K562 (cell line): ENCODE data around the gene MRPS18B. TPM values are rescaled to one million over a fixed set of nuclear protein-coding genes. Genes with fewer than 3 reads are reported as not detected.
A peak's percentile ranks its signal among the peaks of the same experiment; 100 is the strongest.

Experiments
- CBFA2T2 ChIP-seq: fragments of 450-650 bp; conservative IDR thresholded peaks from 2 replicates; pipeline ENCODE4 v1.6.1; 2017; ENCODE audit warnings: mild to moderate bottlenecking
- CC2D1A ChIP-seq: fragments of 450-650 bp; IDR thresholded peaks from 2 replicates; pipeline ENCODE4 v1.6.1; 2017; ENCODE audit warnings: mild to moderate bottlenecking
- CEBPB ChIP-seq: fragments of 450-650 bp; IDR thresholded peaks from 2 replicates; pipeline ENCODE4 v1.6.1; 2016; ENCODE audit warnings: missing genetic modification characterization, missing compliant biosample characterization
- CHCHD3 ChIP-seq: fragments of 250-450 bp; sonication (Bioruptor Pico); IDR thresholded peaks from 2 replicates; pipeline ENCODE4 v2.1.2; 2022; ENCODE audit warnings: mild to moderate bottlenecking
- CHD2 ChIP-seq: IDR thresholded peaks from 2 replicates; pipeline ENCODE4 v1.6.1; 2011; ENCODE audit warnings: low read depth, low read length
- EGR1 ChIP-seq: fragments of 450-650 bp; conservative IDR thresholded peaks from 2 replicates; pipeline ENCODE4 v1.6.1; 2017; ENCODE audit warnings: mild to moderate bottlenecking
- ETV1 ChIP-seq: fragments of 450-650 bp; conservative IDR thresholded peaks from 2 replicates; pipeline ENCODE4 v1.6.1; 2016; ENCODE audit warnings: missing genetic modification characterization, control low read depth, low read depth, missing compliant biosample characterization
- ETV5 ChIP-seq: sonication (generic); formaldehyde crosslinking; IDR thresholded peaks from 2 replicates; pipeline ENCODE4 v1.4.0; 2020; ENCODE audit warnings: low read depth, mild to moderate bottlenecking, missing genetic modification reagents
- IRF2 ChIP-seq: sonication (generic); formaldehyde crosslinking; IDR thresholded peaks from 2 replicates; pipeline ENCODE4 v1.8.1; 2022; ENCODE audit warnings: mild to moderate bottlenecking, missing genetic modification reagents
- MCM7 ChIP-seq, 2 experiments: fragments of 450-650 bp; IDR thresholded peaks; 2 replicates each; pipeline ENCODE4 v1.6.1; 2016 to 2018
- MIER1 ChIP-seq: fragments of 450-650 bp; IDR thresholded peaks from 2 replicates; pipeline ENCODE4 v1.6.1; 2016; ENCODE audit warnings: antibody characterized with exemption, mild to moderate bottlenecking, low read depth
- SMAD2 ChIP-seq: fragments of 150-350 bp; IDR thresholded peaks from 2 replicates; pipeline ENCODE4 v1.6.1; 2014; ENCODE audit warnings: low read depth, mild to moderate bottlenecking, low read length
- SMC3 ChIP-seq: conservative IDR thresholded peaks from 2 replicates; pipeline ENCODE4 v1.6.1; 2011; ENCODE audit warnings: low read depth, low read length, improper control_type of control experiment; ENCODE audit not compliant: insufficient read depth
- SPI1 ChIP-seq: IDR thresholded peaks from 2 replicates; pipeline ENCODE4 v1.6.1; 2011; ENCODE audit warnings: low read depth, low read length, control low read depth, borderline replicate concordance
- SRSF3 ChIP-seq: fragments of 200-400 bp; formaldehyde crosslinking; IDR thresholded peaks from 2 replicates; pipeline ENCODE4 v1.6.1; 2016; ENCODE audit warnings: mild to moderate bottlenecking, low read length, moderate library complexity; ENCODE audit not compliant: insufficient read depth
- ZBED1 ChIP-seq: IDR thresholded peaks from 2 replicates; pipeline ENCODE4 v1.6.1; 2014
- ZKSCAN8 ChIP-seq: fragments of 200-800 bp; sonication (Bioruptor generic); IDR thresholded peaks from 2 replicates; pipeline ENCODE4 v1.6.1; 2016; ENCODE audit warnings: missing genetic modification characterization, missing compliant biosample characterization
- ZNF24 ChIP-seq: fragments of 450-650 bp; IDR thresholded peaks from 2 replicates; pipeline ENCODE4 v1.6.1; 2016
- ZNF507 ChIP-seq: conservative IDR thresholded peaks from 2 replicates; pipeline ENCODE4 v1.6.1; 2017; ENCODE audit warnings: missing genetic modification characterization, missing compliant biosample characterization
- ZNF551 ChIP-seq: fragments of 250-450 bp; sonication (Bioruptor Pico); IDR thresholded peaks from 2 replicates; pipeline ENCODE4 v1.5.0; 2021; ENCODE audit warnings: mild to moderate bottlenecking, moderate library complexity
- ZNF717 ChIP-seq: fragments of 250-450 bp; sonication (Bioruptor Pico); IDR thresholded peaks from 2 replicates; pipeline ENCODE4 v1.5.0; 2021
- polyA plus RNA-seq, 8 experiments: library from polyadenylated mRNA; depleted of rRNA in 4 of 8; stranded (reverse) in 5 of 8; unstranded in 3 of 8; fragments of >200 nt; fragmentation: Nextera tagmentation in 2 of 8; fragmentation: Illumina TruSeq in 1 of 8; extraction: Ambion mirVana in 2 of 8; extraction: Trizol in 1 of 8; gene quantifications; 2 replicates each; pipeline versions ENCODE4 v1.2.1 to v1.2.3, GENCODE V29; 2011 to 2014; ENCODE audit warnings: inconsistent platforms in 1 of 8, missing spikeins in 1 of 8
- total RNA-seq, 7 experiments: library from RNA; depleted of rRNA in 6 of 7; stranded (reverse); fragments of >200 nt in 6 of 7; fragmentation: Illumina TruSeq in 2 of 7; extraction: Trizol in 2 of 7; gene quantifications; 2 replicates each; pipeline versions ENCODE4 v1.2.1 to v1.2.3, GENCODE V29; 2011 to 2021; ENCODE audit warnings: low replicate concordance in 1 of 7
- TF ChIP-seq, protein P1 (sequence below), 2 experiments: fragments of 150-350 bp in 1 of 2; IDR thresholded peaks; 2 replicates each; pipeline ENCODE4 v1.6.1; 2012 to 2016; ENCODE audit warnings: low read depth in 2 of 2, low read length in 2 of 2, mild to moderate bottlenecking in 1 of 2, moderate library complexity in 1 of 2
- TF ChIP-seq, protein P2 (sequence below), 2 experiments: fragments of 450-650 bp; IDR thresholded peaks; 2 replicates each; pipeline ENCODE4 v1.6.1; 2016
- TF ChIP-seq, protein P3 (sequence below): IDR thresholded peaks from 3 replicates; pipeline ENCODE4 v1.6.1; 2011; ENCODE audit warnings: borderline replicate concordance, mild to moderate bottlenecking; ENCODE audit not compliant: insufficient read length, insufficient read depth
- TF ChIP-seq, protein P4 (sequence below): sonication (generic); formaldehyde crosslinking; IDR thresholded peaks from 2 replicates; pipeline ENCODE4 v1.9.0; 2022; ENCODE audit warnings: mild to moderate bottlenecking, missing genetic modification reagents

Gene MRPS18B
- total and polyA plus RNA-seq, 9 of the 15 experiments (the other 6 are each of a cell fraction or from before 2014, with no cell fraction given), result 132 to 383 (median 178) TPM

DNA sequence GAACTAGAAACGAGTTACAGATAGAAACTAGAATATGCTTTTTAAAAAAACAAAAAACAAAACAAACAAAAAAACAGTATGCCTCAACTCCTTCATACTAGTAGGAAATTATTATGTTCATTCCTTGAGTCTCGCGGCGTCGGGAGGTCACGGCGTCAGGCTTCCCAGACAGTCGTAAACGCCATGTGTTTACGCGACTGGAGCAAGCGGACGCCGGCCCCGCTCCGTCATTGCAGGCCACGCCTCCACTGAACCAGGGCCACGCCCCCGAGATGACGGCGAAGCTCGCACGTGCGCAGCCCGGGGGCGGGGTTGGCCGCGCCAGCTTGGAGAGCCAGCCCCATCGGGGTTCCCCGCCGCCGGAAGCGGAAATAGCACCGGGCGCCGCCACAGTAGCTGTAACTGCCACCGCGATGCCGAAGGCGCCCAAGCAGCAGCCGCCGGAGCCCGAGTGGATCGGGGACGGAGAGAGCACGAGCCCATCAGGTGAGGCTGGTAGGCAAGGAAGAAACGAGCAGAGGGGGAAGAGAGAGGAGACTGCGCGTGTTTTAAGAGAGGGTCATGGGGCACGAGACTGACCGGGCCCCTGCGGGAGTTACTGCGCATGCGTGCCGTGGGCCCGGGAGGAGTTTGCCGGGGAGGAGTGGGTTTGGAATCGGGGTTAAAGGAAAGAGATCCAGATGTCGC, 46.4 kb upstream of the MRPS18B start, which contains the start of gene ABCF1 (continued):
- TF ChIP-seq, protein P1, sequence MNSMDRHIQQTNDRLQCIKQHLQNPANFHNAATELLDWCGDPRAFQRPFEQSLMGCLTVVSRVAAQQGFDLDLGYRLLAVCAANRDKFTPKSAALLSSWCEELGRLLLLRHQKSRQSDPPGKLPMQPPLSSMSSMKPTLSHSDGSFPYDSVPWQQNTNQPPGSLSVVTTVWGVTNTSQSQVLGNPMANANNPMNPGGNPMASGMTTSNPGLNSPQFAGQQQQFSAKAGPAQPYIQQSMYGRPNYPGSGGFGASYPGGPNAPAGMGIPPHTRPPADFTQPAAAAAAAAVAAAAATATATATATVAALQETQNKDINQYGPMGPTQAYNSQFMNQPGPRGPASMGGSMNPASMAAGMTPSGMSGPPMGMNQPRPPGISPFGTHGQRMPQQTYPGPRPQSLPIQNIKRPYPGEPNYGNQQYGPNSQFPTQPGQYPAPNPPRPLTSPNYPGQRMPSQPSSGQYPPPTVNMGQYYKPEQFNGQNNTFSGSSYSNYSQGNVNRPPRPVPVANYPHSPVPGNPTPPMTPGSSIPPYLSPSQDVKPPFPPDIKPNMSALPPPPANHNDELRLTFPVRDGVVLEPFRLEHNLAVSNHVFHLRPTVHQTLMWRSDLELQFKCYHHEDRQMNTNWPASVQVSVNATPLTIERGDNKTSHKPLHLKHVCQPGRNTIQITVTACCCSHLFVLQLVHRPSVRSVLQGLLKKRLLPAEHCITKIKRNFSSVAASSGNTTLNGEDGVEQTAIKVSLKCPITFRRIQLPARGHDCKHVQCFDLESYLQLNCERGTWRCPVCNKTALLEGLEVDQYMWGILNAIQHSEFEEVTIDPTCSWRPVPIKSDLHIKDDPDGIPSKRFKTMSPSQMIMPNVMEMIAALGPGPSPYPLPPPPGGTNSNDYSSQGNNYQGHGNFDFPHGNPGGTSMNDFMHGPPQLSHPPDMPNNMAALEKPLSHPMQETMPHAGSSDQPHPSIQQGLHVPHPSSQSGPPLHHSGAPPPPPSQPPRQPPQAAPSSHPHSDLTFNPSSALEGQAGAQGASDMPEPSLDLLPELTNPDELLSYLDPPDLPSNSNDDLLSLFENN (IDR thresholded peaks at IDR 0.05; ENCODE audit: low read depth in 2 of 2, low read length in 2 of 2), result 0 out of 4 replicates have a peak, but pooled peaks of 1 of the 2 experiments have one; percentile 62
- TF ChIP-seq ZNF551 (CRISPR knock-in tag), result no peak
- peak; percentile 84 for TF ChIP-seq CHD2
- TF ChIP-seq ETV5, result peak; percentile 97
- 0 out of 2 replicates have a peak, but pooled peaks have one; percentile 15 for TF ChIP-seq ZBED1
- TF ChIP-seq ETV1 (tag), result peak; percentile 80
- TF ChIP-seq CHCHD3 (CRISPR knock-in tag), result no peak
- TF ChIP-seq SMAD2, result no peak
- no peak for TF ChIP-seq CEBPB (tag)
- TF ChIP-seq ZNF717, result no peak
- peak; percentile 90 for TF ChIP-seq EGR1
- no peak for TF ChIP-seq ZNF507 (tag)
- no peak for TF ChIP-seq CBFA2T2
- TF ChIP-seq MIER1, result no peak
- TF ChIP-seq, protein P2, sequence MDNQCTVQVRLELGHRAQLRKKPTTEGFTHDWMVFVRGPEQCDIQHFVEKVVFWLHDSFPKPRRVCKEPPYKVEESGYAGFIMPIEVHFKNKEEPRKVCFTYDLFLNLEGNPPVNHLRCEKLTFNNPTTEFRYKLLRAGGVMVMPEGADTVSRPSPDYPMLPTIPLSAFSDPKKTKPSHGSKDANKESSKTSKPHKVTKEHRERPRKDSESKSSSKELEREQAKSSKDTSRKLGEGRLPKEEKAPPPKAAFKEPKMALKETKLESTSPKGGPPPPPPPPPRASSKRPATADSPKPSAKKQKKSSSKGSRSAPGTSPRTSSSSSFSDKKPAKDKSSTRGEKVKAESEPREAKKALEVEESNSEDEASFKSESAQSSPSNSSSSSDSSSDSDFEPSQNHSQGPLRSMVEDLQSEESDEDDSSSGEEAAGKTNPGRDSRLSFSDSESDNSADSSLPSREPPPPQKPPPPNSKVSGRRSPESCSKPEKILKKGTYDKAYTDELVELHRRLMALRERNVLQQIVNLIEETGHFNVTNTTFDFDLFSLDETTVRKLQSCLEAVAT (IDR thresholded peaks at IDR 0.05), result peak; percentile 60 to 72; a peak in 1 of 4 replicates
- TF ChIP-seq MCM7 (IDR thresholded peaks at IDR 0.05), result no peak
- TF ChIP-seq ZNF24, result peak; percentile 89
- no peak for TF ChIP-seq SRSF3
- no peak for TF ChIP-seq SPI1
- TF ChIP-seq IRF2 (CRISPR knock-in tag), result no peak
- peak; percentile 57; the same call in 1 of the 2 replicates for TF ChIP-seq ZKSCAN8 (CRISPR knock-in tag)
- TF ChIP-seq, protein P3, sequence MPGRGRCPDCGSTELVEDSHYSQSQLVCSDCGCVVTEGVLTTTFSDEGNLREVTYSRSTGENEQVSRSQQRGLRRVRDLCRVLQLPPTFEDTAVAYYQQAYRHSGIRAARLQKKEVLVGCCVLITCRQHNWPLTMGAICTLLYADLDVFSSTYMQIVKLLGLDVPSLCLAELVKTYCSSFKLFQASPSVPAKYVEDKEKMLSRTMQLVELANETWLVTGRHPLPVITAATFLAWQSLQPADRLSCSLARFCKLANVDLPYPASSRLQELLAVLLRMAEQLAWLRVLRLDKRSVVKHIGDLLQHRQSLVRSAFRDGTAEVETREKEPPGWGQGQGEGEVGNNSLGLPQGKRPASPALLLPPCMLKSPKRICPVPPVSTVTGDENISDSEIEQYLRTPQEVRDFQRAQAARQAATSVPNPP, result no peak
- TF ChIP-seq, protein P4, sequence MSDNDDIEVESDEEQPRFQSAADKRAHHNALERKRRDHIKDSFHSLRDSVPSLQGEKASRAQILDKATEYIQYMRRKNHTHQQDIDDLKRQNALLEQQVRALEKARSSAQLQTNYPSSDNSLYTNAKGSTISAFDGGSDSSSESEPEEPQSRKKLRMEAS (CRISPR knock-in tag), result peak; percentile 100
- no peak; the same call in 1 of the 2 replicates for TF ChIP-seq CC2D1A
- no peak for TF ChIP-seq SMC3
